ENCODE measurements around the gene ALPI.
"Not testable (repeated sequence)": the region's sequence is repeated elsewhere in the genome, so short reads cannot be mapped to it uniquely, and the experiment has no call there.

- TF ChIP-seq POLR2AphosphoS5 (IDR thresholded peaks at IDR 0.05; ENCODE audit: borderline replicate concordance, low read depth, low read length); EZH2 (IDR thresholded peaks at IDR 0.05): not testable (repeated sequence)
Observed at GRCh38 chr2:232408269-232408668, 47.7 kb upstream of the ALPI start.
